Measurements from ENCODE around the gene DDX19B.
"Not testable (repeated sequence)": the region's sequence is repeated elsewhere in the genome, so short reads cannot be mapped to it uniquely, and the experiment has no call there.

DDX19B gene

DNA sequence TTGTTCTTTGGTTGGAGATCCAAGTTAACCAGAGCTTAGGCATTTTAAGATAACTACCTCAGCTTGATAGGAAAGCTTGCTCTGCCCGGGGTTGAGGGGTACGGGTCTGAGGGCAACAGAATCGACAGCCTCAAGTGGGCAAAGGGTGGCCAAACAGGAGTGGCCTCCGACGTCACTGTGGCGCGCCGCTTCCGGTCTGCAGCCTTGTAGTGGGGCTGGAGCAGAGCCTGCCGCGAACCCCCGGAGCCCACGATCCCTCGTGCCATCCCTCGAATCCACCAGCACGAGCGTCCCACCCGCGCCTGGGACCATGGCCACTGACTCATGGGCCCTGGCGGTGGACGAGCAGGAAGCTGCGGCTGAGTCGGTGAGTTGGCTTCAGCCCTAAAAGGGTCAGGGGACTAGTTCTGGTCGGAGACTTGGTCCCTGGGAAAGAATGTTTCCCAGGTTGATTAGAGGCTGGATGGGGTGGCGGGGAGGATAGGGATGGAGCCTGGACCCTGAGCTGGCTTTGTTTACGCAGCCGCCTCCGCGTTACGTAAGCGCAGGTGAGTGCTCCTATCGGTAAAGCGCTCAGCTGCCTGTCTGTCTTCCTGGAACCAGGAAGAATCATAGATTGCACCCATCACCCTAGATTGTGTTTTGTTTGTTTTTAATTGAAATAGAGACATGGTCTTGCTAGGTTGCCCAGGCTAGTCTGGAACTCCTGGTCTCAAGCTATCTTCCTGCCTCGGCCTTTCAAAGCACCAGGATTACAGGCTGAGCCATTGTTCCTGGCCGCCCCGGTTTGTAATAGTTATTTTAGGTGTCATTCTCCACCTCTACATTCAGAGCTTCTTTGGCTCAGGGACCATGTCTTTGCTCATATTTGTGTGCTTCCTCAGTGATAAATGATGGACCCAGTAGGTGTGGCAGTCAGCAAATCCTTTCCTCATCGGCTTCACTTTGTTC, at the start of gene DDX19B:
Gene DDX19B (plus strand): TSS at position 199 of the 951 bp plus-strand sequence. CDS start 112 bp downstream, at position 311.
- DNase-seq (ENCODE audit: low spot score) = peak; percentile 80

DNA sequence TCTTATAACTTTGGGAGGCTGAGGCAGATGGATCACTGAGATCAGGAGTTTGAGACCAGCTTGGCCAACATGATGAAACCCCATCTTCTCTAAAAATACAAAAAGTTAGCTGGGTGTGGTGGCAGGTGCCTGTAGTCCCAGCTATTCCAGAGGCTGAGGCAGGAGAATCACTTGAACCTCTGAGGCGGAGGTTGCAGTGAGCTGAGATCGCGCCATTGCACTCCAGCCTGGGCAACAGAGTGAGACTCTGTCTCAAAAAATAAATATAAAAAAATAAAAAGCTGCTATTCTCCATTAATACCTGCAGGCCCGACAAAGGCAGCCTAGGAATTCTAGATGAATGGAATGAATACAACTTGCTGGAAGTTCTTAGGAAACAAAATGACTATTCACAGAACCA, 49.3 kb upstream of the DDX19B start:
- DNase-seq (ENCODE audit: low spot score) = not testable (repeated sequence)

DNA sequence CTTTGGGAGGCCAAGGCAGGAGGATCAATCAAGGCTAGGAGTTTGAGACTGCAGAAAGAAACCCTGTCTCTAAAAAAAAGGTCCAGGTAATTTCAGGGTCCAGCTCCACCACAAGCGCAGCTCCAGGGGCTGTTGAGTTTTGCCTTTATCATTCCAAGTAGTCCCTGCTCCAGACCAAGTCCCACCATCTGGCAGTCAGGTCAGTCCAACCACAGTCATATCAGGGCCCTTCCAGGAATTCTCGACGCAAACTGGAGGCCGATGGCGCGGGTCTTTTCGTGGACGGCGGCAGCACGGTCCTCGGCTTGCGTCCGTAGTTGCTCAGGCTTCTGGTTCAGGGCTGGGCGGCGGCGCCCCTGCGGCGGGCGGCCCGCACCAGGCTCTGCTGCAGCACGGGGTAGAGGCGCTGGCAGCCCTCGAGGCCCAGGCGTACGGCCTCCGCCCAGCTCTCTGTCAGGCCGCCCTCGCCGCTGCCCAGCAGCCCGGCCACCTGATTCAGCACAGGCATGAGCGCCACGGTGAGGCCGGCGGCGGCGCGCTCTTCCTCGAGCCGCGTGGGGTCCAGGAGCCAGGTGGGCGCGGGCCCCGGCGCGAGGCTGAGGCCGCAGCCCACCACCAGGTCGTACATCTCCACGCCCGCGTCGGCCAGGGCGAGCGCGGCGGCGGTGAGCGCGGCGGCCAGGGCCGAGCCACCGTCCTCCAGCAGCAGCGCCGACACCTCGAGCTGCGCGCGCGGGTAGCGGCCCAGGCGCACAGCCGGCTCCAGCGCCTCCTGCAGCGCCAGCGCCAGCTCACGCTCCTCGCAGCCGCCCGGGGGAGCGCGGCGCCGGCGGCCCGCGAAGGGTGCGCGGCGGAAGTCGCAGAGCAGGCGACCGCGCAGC, 48.0 kb upstream of the DDX19B start:
- peak; percentile 79 for DNase-seq (ENCODE audit: low spot score)

DNA sequence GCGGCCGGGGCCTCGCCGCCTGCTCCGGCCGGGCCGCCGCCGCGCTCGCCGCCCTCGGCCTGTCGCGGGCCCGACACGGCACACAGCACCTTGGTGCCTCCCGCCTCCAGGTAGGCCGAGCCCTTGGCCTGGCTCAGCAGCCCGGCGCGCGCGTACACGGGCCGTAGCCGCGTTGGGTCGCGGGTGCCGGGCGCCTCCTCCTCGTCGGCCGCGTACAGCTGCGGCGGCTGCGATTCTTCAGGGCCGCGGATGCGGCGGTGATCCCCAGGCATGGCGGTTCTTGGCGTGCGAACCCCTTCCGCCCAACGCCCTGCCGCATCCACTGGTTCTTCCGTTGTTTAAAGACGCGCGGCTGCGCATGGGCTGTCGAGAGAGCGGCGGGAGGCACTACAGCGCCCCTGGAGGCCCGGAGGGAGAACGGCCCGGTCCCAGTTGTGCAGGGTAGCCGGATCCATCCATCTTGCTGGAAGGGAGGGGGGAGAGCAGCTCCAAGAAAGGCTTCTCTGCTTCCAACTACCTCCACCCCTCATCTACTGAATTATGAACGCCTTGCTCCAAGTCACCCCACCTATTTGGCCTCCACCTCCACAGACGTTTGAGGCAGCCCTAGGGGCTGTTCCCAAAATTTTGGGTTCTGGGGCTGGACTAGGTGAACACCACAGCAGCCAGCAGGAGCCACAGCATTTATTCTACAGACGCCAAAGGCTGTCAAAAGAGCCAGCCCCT, 47.2 kb upstream of the DDX19B start, which contains the start of gene EXOSC6:
Gene EXOSC6 (minus strand): TSS at position 312 of the 726 bp plus-strand sequence. CDS start 40 bp downstream, at position 272.
- peak; percentile 97 for DNase-seq (ENCODE audit: low spot score)

DNA sequence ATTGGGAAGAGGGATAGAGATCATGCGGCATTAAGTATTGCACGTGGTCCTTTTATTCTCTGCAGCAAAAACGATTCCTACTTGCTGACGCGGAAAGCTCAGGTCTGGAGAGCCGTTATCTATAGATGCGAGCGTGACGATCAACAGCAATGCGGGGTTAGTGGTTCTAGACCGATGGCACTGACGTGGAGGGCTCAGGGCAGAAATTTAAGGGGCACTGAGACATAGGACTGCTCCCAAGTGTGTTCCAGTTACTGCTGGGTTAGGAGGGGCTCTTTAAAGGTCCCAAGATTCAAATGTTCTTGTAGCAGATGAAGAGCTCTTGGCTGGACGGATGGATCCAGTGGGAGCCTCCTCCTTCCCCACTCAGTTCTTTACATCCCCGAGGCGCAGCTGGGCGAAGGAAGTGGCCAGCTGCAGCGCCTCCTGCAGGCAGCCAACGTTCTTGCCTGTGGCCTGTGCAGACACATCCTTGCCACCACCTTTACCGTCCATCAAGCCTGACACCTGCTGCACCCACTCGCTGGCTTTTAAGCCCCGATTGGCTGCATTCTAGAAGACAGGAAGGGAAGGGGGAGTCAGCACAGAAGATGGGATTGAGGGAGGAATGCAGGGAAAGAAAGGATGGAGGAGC, 46.5 kb upstream of the DDX19B start:
- DNase-seq (ENCODE audit: low spot score) = peak; percentile 68

DNA sequence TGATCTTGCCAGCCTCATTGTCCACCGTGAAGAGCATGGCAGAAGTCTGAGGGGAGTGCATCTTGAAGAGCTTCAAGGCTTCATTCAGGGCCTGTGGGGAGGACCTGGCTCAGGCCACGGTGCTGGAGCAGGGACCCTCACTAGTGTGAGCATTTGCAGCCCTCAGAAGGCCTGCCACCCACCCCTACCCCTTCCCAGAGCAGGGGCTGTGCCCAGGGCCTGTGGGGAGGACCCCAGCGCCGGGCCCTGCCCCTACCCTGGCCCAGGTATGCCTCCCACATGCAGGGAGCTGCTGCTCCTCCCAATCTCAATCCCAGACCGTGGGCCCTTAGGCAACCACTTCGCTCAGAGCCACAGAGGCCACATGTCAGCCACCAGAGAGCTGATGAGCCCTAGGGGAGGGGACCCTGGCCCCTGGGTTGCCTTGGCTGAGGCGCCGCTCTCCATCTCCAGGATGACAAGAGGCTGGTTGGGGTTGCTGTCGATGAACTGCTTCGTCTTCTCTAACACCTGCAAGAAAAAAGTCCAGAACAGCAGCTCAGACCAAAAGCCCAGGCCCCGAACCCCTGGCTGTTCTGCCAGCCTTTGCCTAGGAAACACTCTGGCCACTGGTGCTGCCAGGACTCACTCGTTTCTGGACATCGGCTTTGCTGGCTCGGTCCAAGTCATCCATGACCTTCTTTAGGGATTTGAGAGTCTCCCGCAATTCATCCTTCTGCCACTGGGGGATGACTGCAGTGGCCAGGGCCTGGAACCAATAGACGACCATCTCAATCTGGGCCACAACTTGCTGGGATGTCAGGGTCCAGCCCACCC, 45.5 kb upstream of the DDX19B start:
- peak; percentile 63 for DNase-seq (ENCODE audit: low spot score)

DNA sequence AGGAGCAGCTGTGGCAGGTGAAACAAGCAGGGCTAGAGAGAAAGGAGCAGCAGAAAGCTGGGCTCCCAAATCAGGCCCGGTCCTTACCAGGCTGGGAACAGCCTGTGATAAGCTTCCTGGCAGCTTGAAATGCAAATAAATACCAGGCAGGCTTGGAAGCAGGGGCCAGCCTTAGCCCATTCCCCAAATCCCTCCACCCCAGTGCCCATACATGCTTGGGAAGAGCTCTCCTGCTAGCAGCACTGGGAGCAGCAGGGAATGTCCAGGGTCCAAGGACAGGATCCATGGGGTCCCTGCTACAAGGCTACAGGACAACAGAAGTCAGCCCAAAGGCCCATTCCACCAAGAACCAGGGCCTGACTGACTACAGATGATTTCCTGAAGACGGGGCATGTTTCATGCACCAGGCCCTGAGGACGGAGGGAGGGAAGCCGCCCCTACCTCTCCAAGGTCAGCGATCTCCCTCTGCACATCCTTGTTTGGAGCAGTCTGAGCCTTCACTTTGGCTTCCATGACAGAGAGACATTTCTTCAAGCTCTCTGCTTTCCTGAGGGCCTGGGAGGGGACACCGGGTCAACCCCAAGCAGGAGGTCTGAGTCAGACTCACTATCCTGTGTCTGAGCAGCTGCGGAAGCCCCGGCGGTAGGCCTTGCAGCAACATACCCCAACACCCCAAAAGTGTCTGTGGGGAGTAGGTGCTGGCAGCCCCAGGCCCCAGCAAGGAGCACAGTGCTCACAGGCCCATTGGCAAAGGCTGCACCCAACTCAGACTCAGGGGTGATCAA, 44.6 kb upstream of the DDX19B start:
- DNase-seq (ENCODE audit: low spot score) = no peak

DNA sequence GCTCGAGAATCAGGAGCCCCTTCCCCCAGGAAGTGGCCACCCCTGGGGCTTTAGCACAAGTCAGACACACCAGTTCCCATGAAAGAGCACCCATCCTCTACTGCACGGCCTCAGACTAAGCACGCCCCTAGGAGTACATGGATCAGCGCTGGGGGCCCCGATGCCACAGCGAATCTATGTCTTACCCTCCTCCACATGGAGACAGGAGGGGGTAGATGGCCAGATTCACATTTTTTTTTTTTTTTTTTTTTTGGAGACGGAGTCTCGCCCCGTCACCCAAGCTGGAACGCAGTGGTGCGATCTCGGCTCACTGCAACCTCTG, 44.1 kb upstream of the DDX19B start:
- no peak for DNase-seq (ENCODE audit: low spot score)

DNA sequence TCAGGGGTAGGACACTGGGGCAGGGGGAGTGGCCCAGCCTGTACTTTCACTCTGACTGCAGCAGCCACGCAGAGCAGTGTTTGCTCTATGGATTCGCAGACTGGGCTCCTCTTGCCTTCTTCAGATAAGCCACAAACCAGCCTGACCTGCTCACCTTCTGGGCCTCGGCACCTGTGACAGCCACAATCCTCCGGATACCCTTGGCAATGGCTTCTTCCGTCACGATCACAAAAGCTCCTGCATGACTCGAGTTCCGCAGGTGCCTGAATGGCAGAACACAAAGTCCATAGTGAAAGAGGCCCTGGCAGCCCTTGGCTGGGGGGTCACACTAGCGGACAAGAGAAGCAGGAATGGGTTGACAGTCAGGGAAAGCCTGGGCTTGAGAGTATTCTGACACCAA, 43.4 kb upstream of the DDX19B start:
- DNase-seq (ENCODE audit: low spot score) = no peak

DNA sequence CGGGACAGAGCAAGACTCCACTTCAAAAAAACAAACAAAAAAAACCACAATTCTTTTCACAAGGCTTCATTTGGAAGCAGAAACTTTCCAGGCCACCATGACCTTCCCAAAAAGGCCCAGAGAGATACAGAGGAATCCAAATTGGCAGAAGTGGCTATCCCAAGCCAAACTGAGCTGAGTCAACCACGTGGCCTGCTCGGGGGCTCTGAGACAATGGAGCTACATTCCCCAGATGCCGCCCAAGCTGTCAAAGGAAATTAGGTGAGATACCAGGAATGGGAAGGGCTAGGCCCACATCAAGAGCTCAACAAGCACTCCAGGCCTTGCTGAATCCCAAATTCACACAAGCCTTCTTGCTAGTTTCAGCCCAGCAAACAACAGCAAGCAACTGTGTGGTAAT, 41.6 kb upstream of the DDX19B start:
- no peak for DNase-seq (ENCODE audit: low spot score)

DNA sequence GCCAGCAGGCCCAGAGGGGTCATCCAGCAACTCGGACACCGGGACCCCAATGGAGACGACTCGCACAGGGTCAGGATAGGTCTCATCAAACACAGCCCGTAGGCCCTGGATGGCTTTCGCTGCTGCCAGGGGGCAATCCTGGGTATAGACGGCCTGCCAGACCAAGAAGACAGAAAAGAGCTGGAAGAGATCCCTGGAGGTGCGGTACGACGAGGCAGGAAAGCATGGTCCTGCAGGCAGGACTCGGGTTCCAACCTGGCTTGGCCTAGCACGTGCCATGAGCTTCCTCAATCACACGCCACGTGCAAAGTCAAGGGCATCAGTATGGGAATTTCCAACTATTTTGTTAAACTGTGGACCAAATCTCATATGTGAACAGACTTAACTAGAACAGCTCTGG, 40.9 kb upstream of the DDX19B start:
- no peak for DNase-seq (ENCODE audit: low spot score)

DNA sequence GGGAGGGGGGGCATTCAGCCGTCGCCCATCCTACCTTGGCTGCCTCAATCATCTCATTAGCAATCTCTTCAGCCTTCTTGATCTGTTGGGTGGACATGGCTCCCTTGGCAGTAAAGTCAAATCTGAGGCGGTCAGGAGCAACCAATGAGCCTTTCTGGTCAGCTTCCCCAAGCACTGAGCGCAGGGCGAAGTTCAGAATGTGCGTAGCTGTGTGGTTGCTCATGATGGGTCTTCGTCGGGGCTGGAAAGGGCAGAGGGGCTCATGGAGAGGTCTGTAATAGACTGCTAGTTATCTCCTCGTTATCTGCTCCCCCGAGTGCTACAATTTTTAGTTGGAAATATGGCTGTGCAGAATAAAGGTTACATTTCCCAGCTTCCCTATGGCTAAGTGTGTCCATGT, 40.0 kb upstream of the DDX19B start:
- no peak for DNase-seq (ENCODE audit: low spot score)

DNA sequence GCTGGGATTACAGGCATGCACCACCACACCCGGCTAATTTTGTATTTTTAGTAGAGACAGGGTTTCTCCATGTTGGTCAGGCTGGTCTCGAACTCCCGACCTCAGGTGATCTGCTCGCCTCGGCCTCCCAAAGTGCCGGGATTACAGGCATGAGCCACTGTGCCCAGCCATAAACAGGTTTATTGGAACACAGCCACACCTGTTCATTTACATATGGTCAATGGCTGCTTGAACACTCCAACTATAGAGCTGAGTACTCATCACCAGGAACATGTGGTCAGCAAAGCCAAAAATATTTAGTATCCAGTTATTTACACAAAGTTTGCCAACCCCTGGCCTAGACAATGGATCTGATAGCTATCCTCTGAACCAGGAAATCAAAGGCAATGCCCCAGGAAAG, 39.1 kb upstream of the DDX19B start:
- not testable (repeated sequence) for DNase-seq (ENCODE audit: low spot score)

DNA sequence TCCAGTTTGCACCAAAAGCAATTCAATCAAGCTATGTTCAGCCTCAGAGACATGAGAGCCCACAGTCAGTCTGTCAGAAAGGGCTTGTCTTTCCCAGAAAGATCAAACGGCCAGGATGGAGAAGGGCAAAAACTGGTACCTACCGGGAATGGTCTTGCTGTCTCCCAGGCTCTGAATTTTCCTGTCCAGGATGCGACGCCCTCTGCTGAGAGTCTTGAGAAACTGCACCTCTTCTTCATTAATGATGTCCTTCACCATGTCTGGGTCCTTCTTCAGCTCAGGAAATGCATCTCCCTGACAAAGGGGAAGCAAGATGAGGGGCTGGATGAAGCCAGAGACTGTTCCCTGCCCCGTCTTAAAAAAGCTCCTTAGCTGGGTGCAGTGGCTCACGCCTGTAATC, 31.5 kb upstream of the DDX19B start:
- DNase-seq (ENCODE audit: low spot score) = peak; percentile 72

DNA sequence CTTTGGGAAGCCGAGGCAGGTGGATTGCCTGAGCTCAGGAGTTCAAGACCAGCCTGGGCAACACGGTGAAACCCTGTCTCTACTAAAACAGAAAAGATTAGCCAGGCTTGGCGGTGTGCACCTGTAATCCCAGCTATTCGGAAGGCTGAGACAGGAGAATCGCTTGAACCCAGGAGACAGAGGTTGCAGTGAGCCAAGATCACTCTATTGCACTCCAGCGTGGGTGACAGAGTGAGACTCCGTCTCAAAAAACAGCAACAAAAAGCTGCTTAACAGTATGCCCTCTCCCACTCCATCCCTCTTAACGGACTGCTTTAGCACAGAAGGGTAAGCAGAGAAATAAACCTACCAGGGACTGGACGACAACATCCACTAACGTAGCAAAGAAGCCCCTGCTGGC, 31.1 kb upstream of the DDX19B start:
- DNase-seq (ENCODE audit: low spot score) = not testable (repeated sequence)

DNA sequence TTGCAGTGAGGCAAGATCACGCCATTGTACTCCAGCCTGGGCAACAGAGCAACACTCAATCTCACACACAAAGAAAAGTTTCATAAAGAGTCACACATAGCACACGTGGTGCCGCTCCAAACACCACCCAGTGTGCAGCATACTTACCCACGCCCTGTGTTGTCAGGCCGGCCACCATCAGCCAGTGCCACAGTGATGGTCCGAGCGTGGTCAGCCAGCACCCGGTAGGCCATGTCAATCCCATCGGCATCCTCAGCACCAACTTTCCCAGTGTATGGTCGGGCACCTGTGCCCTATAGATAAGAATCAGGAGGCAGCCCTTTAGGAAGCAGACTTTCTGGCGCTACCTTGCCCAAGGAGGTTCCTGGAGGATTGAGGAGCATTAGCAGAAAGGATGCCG, 29.5 kb upstream of the DDX19B start:
- no peak for DNase-seq (ENCODE audit: low spot score)

DNA sequence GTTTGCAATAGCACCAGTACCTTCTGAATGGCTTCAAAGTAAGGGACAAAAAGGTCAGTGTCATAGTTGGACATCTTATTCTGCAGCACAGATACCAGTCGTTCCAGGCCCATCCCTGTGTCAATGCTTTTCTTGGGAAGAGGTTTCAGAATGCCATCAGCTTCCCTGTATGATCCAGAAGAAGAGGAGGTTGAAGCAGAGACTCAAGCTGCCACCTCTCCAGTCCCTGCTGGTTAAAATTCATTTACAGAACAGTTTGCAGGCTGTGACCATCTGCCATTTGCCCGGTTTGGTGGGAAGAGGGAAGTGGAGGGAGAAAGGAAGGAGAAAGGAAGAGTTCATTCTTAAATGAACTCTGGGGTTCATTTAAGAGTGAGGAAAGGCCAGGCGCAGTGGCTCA, 28.8 kb upstream of the DDX19B start:
- DNase-seq (ENCODE audit: low spot score) = no peak

DNA sequence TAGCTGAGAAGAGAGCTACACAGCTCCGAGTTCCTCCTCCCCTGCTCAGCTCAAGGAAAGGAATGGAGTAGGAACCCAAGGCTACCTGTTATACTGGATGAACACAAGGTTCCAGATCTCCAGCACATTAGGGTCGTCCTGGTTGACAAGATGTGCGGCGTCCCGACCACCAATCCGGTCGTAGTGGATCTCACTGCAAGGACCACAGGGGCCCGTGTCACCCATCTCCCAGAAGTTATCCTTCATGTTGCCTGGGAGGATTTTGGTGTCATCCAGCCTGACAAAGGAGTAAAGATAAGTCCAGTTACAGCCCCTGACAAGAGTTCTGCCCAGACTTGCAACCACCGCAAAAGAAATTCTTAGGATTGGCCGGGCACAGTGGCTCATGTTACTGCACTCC, 27.3 kb upstream of the DDX19B start:
- no peak for DNase-seq (ENCODE audit: low spot score)

DNA sequence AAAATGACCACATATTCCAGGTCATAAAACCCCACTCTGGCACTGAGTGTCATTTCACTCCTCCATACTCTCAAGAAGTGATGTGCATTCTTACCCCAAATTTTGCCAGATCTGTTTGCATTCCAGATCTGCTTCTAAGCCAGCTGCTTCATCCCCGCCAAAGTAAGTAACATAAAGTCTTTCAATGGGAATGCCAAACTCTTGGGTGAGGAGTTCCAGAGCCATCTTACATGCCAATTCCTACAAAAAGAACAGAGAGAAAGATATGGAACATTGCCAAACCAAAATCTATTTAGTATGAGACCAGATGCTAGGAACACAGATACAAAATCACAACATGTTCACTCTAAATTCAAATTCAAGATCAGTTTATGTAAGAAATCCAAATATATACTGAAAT, 22.6 kb upstream of the DDX19B start:
- DNase-seq (ENCODE audit: low spot score) = no peak

Measured in HuH-7 (cell line).